ENCODE results near the gene CRCP. TPM values are rescaled to one million over a fixed set of nuclear protein-coding genes. Genes with fewer than 3 reads are reported as not detected.
A peak's percentile ranks its signal among the peaks of the same experiment; 100 is the strongest.

The CRCP gene
- total and polyA plus RNA-seq, 2 of the 13 experiments (the other 11 are each of a cell fraction or from before 2014, with no cell fraction given), result 22.7 to 31.0 TPM

DNA sequence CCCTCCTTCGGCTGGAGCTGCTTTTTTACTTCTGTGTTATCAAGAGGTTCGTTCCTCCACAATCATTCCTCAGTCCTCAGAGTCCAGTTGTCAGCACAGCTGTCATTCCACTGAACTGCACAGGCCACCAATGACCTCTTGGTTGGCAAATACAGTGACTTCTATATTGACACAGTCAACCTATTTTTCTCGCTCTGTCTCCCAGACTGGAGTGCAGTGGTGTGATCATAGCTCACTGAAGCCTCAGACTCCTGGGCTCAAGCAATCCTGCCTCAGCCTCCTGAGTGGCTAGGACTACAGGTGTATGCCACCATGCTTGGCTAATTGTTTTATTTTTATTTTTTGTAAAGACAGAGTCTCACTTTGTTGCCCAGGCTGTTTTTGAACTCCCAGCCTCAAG lies 27.7 kb downstream of the CRCP start (continued):
- TF ChIP-seq, protein P1, sequence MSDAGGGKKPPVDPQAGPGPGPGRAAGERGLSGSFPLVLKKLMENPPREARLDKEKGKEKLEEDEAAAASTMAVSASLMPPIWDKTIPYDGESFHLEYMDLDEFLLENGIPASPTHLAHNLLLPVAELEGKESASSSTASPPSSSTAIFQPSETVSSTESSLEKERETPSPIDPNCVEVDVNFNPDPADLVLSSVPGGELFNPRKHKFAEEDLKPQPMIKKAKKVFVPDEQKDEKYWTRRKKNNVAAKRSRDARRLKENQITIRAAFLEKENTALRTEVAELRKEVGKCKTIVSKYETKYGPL (CRISPR knock-in tag; IDR thresholded peaks at IDR 0.05), result no peak
- no peak for TF ChIP-seq NR2C2 (CRISPR knock-in tag; IDR thresholded peaks at IDR 0.05; ENCODE audit: borderline replicate concordance)
- TF ChIP-seq KDM1A (CRISPR knock-in tag; IDR thresholded peaks at IDR 0.05), result no peak
- no peak for TF ChIP-seq HNRNPLL (IDR thresholded peaks at IDR 0.05; ENCODE audit: low read depth, low read length, poor library complexity, severe bottlenecking)
- TF ChIP-seq, protein P2, sequence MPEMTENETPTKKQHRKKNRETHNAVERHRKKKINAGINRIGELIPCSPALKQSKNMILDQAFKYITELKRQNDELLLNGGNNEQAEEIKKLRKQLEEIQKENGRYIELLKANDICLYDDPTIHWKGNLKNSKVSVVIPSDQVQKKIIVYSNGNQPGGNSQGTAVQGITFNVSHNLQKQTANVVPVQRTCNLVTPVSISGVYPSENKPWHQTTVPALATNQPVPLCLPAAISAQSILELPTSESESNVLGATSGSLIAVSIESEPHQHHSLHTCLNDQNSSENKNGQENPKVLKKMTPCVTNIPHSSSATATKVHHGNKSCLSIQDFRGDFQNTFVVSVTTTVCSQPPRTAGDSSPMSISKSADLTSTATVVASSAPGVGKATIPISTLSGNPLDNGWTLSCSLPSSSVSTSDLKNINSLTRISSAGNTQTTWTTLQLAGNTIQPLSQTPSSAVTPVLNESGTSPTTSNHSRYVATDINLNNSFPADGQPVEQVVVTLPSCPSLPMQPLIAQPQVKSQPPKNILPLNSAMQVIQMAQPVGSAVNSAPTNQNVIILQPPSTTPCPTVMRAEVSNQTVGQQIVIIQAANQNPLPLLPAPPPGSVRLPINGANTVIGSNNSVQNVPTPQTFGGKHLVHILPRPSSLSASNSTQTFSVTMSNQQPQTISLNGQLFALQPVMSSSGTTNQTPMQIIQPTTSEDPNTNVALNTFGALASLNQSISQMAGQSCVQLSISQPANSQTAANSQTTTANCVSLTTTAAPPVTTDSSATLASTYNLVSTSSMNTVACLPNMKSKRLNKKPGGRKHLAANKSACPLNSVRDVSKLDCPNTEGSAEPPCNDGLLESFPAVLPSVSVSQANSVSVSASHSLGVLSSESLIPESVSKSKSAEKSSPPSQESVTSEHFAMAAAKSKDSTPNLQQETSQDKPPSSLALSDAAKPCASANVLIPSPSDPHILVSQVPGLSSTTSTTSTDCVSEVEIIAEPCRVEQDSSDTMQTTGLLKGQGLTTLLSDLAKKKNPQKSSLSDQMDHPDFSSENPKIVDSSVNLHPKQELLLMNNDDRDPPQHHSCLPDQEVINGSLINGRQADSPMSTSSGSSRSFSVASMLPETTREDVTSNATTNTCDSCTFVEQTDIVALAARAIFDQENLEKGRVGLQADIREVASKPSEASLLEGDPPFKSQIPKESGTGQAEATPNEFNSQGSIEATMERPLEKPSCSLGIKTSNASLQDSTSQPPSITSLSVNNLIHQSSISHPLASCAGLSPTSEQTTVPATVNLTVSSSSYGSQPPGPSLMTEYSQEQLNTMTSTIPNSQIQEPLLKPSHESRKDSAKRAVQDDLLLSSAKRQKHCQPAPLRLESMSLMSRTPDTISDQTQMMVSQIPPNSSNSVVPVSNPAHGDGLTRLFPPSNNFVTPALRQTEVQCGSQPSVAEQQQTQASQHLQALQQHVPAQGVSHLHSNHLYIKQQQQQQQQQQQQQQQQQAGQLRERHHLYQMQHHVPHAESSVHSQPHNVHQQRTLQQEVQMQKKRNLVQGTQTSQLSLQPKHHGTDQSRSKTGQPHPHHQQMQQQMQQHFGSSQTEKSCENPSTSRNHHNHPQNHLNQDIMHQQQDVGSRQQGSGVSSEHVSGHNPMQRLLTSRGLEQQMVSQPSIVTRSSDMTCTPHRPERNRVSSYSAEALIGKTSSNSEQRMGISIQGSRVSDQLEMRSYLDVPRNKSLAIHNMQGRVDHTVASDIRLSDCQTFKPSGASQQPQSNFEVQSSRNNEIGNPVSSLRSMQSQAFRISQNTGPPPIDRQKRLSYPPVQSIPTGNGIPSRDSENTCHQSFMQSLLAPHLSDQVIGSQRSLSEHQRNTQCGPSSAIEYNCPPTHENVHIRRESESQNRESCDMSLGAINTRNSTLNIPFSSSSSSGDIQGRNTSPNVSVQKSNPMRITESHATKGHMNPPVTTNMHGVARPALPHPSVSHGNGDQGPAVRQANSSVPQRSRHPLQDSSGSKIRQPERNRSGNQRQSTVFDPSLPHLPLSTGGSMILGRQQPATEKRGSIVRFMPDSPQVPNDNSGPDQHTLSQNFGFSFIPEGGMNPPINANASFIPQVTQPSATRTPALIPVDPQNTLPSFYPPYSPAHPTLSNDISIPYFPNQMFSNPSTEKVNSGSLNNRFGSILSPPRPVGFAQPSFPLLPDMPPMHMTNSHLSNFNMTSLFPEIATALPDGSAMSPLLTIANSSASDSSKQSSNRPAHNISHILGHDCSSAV (CRISPR knock-in tag; IDR thresholded peaks at IDR 0.05; ENCODE audit: borderline replicate concordance), result no peak
- TF ChIP-seq ZNF205 (CRISPR knock-in tag; IDR thresholded peaks at IDR 0.05), result peak; percentile 67; the same call in 1 of the 2 replicates
- TF ChIP-seq, protein P3, sequence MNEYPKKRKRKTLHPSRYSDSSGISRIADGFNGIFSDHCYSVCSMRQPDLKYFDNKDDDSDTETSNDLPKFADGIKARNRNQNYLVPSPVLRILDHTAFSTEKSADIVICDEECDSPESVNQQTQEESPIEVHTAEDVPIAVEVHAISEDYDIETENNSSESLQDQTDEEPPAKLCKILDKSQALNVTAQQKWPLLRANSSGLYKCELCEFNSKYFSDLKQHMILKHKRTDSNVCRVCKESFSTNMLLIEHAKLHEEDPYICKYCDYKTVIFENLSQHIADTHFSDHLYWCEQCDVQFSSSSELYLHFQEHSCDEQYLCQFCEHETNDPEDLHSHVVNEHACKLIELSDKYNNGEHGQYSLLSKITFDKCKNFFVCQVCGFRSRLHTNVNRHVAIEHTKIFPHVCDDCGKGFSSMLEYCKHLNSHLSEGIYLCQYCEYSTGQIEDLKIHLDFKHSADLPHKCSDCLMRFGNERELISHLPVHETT (CRISPR knock-in tag; conservative IDR thresholded peaks at IDR 0.05), result no peak; the same call in 1 of the 2 replicates
- TF ChIP-seq NR2F6 (IDR thresholded peaks at IDR 0.05), result peak; percentile 82
- peak; percentile 88 for TF ChIP-seq NR2F6 (CRISPR knock-in tag; IDR thresholded peaks at IDR 0.05)
- TF ChIP-seq, protein P4, sequence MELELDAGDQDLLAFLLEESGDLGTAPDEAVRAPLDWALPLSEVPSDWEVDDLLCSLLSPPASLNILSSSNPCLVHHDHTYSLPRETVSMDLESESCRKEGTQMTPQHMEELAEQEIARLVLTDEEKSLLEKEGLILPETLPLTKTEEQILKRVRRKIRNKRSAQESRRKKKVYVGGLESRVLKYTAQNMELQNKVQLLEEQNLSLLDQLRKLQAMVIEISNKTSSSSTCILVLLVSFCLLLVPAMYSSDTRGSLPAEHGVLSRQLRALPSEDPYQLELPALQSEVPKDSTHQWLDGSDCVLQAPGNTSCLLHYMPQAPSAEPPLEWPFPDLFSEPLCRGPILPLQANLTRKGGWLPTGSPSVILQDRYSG (CRISPR knock-in tag; IDR thresholded peaks at IDR 0.05), result no peak

Measured in HepG2 (cell line).